NCI-H128 (cell line): ENCODE results near the gene FKBP10.
A peak's percentile ranks its signal among the peaks of the same experiment; 100 is the strongest.

Experiments
- DNase-seq: peaks from one replicate; lab custom pipeline; 2025; ENCODE audit not compliant: unreplicated experiment; lab: John Stamatoyannopoulos, UW

The FKBP10 gene

GRCh38 chr17:41782142-41782541 is 30.7 kb upstream of the FKBP10 start:
- no peak for DNase-seq

DNA sequence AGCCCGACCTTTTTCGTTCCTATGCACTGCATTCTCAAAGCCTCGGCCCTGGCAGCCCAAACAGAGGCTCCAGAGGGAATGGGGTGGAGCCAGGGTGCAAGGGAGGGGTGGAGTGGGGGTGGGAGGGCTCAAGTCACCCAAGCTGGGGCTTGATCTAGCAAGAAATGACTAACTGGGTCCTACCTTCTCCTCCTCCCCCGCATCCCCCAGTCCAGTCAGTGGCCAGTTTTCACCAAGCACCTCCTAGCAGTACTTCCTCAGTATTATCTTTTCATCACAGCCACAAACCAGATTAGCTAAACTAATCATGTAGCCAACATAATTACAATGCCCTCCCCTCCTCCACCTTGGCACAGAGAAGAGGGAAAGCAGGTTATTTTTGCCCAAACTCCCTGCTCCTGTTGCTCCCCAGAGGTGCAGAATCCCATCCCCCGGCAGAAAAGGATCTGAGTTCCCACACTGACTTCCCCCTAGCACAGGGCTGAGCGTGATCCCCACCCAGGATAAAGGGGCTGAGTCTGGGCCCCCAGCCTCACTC is 28.5 kb upstream of the FKBP10 start:
- DNase-seq, result no peak

DNA sequence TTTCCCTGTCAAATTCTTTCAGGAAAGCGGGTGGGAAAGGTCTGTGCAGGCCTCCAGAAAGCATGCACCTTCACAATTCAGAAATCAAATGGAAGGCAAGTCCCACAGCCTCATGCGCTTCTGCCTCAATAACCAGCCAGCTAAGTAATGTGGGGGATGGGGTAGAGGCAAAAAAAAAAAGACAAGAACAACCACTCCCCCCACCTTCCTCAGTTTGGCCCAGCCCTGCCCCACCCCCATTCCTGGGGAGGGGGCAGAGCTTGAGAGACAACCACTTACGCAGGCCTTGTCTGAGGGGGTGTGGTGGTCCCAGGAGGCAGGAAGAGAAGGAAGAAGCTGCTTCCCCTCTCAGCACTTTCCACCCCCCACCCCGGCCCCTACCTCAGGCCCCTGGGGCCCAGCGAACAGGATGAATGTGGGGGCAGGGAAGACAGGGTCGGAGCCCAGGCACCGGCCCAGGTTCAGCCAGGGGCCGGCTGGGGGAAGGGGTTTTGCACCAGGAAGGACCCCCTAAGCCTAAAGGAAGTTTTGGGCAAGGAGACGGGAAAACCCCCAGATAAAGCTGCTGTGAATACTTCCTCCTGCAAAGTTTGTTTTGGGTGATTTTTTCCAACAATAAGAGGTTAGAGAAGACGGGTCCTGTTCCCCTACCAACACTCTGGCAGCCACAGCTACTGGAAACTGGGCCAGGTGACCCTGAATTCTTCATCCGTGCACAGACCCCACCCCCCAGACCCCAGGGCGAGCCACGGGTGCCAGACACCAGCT is 27.5 kb upstream of the FKBP10 start:
- no peak for DNase-seq

DNA sequence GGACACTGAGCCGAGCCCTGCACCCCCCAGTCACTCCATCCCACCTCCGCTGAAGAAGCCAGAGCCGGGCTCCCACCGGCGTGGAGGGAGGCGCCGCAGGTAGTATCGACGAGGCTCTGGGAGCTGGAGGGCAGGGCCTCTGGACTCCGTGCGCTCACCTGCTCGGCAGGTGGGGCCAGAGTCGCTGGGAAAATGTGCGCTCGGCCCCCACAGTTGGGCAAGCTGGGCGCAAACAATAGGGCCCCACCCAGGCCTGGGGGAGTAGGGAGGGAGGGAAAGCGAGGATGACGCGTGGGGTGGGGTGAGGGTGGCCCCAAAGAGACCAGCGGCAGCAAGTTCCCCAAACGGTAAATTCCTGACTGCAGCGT is 27.0 kb upstream of the FKBP10 start:
- peak; percentile 16 for DNase-seq

- DNase-seq, result peak; percentile 96
These were observed 26.4 kb upstream of the FKBP10 start, which contains the start of gene JUP for GRCh38 chr17:41786227-41787020. Gene JUP (minus strand): TSS chr17:41786711. CDS start chr17:41771854, 14,857 bp downstream.

DNA sequence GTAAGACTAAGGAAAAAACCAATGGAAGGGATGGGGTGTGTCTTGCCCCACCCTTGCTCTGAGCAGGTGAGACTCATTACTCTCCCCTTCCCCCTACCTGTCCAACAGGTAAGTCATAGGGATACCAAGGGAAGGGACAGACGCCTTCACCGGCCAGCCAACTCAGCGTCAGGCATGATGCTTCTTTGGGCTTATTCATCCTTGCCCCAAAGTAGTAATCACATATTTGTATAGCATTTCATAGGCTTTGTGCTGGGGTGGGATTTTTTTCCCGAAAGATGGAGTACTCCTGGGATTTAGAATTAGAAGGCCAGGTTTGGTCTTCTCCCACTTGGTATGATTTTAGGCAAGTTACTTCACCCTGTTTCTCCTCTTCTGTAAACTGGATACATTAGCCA is 25.8 kb upstream of the FKBP10 start:
- DNase-seq, result no peak

DNA sequence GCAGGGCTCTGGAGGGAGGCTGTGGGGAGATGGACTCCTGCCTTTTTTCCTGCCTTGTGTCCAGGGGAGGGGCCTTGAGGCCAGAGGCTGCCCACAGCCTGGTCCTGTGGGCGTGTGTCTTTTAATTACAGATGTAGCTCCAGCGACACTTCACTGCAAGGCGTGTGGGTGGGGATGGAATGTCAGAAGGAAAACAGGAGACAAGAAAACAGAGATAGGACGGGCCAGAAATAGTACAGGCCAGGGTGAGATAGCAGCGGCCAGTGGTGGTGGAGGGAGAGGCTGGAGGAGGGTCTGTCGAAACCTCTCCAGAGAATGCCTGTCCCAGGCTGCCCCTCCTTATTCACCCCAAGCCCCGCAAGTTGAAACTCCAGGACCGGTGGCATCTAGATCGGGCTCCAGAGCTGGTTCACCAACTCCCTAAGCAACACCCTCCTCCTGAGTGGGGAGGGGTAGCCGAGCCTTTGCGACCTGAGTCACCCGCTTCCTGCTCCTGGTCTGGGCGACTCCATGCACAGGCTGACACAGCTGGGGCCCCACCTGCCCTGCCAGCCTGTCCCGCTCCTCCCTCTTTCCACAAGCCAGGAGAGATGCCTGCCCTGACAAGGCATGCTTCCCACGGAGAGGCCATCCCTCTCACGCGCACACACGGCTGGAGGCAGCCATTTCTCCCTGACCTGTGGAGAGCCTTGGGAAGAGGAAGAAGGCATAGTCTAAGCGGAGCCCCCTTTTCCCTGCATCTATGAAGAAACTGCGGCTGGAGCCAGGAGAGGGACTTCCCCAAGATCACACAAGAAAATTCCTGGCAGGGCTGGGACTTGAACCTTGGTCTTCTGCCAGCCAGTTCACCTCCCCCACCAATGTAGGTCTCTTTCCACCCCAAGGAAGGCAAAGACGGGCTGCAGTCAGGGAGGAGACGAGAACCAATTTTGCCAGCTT is 19.7 kb upstream of the FKBP10 start:
- no peak for DNase-seq

DNA sequence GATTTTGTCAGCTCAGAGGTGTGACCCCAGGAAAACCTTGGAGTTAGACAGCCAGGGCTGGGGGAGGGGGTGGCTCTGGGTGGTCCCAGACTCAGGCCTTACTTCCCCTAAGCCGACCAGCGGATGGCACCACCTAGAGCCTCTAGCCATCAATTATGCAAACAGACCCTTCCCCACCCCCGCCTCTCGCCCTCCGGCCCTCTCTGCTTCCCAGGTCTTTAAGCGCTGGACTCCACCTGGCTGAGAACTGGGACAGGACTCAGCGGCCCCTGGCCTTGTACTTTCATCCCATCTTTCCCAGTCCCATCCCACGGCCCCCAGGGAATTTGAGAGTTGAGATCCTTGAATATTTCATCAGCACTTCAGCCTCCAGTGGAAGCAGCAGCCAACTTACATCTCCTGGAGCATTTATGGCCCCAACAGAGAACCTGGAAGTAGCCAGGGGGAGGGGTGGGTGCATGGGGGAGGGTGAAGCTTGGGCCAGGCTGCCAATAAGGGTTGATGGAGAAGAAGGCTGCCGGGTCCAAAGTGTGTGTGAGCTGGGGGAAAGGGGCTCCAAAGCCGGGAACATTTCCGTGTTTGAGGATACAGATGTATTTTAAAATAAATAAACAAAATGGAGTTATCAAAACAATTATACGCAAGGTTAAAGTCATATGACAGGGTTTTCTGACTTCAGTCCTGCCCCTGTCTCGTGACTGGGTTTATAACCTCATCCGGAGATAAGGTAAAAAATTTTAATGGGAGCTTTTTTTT is 18.8 kb upstream of the FKBP10 start:
- DNase-seq, result no peak

GRCh38 chr17:41794540-41794975 is 18.2 kb upstream of the FKBP10 start:
- no peak for DNase-seq

DNA sequence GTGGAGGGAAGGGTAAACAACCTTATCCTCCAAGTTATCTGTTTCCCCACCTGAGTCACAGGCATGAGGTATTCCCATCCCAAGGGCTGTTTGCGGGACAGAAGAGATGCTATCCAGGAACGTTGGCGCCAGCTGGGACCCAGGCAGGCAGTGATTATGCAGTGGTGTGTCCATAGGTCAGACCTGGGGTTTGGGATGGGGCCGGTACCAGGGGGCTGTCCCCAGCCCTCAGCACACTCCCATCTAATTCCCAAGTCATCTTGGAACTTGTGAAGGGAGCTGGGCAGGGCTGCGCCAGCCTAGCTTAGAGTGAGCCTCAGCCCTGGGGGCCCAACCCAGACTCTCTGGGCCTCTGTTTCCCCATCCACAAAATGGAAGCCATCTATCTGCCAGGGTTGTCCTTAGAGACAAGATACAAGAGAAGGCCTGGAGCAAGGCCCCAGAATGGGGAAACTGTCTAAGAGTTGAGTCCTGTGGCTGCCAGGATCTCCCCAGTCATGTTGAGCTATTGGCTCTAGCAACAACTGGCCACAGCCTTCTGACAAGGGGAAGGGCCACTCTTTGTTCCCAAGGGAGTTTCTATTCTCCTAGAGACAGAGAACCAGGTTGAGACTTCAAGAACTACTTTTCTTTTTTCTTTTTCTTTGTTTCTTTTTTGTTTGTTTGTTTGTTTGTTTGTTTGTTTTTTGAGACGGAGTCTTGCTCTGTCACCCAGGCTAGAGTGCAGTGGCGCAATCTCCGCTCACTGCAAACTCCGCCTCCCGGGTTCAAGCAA is 16.5 kb upstream of the FKBP10 start:
- DNase-seq, result no peak

- DNase-seq, result no peak
These were observed 15.4 kb upstream of the FKBP10 start for GRCh38 chr17:41797377-41797776.

DNA sequence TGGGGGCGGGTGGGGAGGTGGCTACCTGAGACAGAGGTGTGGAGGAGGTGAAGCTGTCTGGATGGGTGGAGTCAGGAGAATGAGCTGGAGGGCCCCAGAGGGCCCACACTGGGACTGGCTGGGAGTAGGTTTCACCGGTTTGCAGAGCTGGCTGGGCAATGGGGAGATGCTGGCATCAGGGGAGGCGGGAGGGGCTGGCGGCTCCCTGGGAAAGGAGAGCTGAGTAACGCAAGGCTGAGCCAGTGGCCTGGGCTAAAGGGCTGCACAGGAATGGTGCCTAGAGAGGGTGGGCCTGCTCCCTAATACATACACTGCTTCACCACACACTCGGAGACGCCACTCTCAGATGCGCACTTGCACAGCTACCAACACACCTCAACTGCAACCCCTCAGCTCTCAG is 13.4 kb upstream of the FKBP10 start:
- no peak for DNase-seq

DNA sequence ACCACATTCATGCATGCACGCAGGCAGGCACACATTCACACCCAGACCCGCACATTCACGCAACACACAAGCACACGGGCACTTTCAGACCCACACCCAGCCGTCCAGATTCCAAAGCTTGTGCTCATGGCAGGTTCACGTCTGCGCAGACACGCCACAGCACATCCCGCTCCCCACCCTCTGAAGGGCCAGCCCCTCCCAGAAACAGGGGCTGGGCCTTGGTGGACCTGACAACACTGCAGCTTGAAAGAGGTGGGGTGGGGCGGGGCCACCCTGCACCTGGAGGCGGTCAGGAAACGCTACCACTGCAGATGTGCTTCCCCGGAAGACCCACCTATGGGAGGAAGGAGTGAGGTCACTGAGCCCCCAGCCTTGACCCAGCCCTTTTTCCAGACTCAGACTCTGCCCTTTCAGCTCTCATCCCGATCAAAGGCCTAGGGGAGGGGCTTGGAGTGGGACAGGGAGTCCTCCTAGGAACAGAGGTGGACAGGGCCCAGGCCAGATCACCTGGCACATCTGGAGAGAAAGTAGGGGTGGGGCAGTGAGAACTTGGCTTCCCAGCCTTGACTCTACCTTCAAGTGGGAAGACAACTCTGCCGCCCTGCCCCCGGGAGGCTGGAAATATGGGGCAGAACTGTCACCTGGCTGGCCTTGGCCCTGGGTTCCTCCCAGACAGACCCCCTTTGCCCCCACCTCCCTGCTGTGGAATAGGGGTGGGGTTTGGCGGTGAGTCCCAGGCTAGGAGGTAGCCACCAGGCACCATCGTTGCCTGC is 12.0 kb upstream of the FKBP10 start:
- DNase-seq, result no peak

DNA sequence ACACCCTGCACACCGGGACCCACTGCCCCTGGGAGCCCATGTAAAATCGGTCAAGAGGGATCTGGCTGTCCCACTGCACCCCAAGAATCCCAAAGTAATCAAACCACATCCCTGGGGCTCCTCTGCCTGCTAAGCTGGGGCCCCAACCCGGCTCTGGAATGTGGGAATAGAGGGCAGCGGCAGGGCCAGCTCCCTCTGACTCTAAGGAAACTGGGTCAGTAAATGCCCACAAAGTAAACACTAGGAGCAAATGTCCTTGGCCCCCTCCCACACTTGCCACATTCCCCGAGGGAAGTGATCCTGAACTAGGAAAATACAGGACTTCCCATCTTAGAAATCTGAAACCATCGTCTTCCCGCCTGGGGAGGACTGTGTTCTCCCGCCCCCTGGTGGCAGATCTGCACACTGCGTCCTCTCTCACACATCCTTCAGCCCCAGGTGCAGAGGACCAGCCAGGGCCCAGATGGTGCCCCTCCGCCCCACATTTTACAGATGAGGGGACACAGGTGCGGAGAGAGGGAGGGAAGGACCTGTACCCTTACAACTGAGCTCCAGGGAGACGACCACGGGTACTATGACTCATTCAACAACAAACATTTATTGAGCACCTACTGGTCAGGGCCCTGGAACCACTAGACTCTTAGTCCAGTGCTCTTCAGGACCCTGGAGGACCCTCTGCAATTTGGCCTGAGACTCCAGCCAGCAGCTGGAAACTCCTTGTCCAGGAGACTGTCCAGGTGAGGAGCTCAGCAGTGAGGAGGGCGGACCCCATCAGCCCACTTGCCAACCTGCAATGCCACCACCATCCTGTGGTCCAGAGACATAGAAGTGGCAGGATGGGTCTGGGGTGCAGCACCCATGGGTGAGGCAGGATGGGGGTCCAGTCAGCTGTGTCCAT is 11.2 kb upstream of the FKBP10 start:
- peak; percentile 4 for DNase-seq

DNA sequence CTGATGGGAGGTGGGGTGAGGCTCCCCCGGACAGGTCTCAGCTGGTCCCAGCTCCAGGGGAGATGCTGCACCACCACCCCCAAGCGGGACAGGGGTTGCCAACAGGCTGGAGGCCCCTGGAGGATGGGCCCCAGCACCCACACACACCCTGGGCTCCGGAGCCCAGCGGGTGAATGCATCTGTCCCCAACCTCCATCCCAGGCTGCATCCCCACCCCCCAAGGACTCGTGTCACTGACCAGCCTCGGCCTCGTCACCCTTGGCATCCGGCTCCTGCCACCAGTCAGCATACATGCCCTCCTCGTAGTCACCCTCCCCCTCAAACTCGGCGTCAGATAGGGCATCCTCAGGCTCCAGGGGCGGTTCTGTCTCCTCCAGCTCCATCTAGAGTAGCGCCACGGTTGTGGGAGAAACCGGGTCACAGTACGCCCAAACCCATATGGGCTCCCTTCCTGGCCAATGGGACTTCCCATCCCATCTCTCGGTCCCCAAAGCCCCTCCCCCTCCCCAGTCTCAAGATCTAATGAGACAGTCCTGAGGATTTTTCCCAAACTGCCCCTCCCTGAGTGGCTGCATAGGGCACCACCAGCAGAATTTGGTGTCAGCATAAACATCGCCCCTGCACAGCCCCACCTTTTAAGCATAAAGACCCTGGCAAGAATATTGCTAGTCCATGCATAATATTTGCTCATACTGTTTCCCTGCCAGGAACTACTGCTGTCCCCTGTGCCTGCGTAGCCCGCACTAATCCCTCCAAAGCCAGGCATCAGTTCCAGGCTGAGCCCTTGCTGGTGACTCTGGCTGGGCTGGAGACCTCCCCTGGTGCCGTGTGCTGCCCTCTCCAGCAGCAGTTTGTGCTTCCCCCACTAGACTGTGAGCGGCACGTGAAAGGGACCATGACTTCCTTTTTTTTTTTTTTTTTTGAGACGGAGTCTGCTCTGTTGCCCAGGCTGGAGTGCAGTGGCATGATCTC is 9.5 kb upstream of the FKBP10 start:
- DNase-seq, result no peak

- no peak for DNase-seq
These were observed 5.9 kb upstream of the FKBP10 start for GRCh38 chr17:41806685-41807445.
